ENCODE measurements around the gene NKAPD1. TPM values are rescaled to one million over a fixed set of nuclear protein-coding genes. Genes with fewer than 3 reads are reported as not detected.

NKAPD1 gene
- total and polyA plus RNA-seq, 4 donors, result 24.8 to 48.1 (median 36.8) TPM

DNA sequence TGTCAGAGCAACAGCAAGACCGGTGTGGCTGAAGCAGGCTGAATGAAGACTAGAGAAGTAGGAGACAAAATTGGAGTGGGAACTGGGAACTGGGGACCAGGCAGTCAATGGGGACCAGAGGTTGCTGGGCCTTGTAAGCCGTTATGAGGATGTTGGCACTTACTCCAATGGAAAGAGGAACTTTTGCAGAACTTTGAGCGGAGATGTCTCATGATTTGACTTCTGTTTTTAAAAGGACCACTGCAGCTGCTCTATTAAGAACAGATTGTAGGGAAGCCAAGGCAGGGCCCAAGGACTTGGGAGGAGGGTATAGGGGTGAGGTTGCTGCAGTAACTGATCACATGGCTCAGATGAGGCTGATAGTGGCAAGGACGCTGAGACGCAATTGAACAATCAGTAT is 55.6 kb downstream of the NKAPD1 start:
- H3K27me3 ChIP-seq (ENCODE audit: control insufficient read depth, insufficient read depth, low read length), result no peaks in the 10 kb centered on the region
- no peaks in the 10 kb centered on the region for H3K9me3 ChIP-seq (ENCODE audit: control insufficient read depth, insufficient read depth, low read length)
- DNase-seq (ENCODE audit: low read depth in 4 of 6, low spot score in 6 of 6), result peak in 1 of 6 donors; percentile 4
- no peak overlapping the region for H3K4me3 ChIP-seq (ENCODE audit: low read depth, low read length)
- no peaks in the 10 kb centered on the region for H3K4me1 ChIP-seq (ENCODE audit: control insufficient read depth, insufficient read depth, low read length)
- 94% methylated on average over 5 of the region's 5 CpGs for WGBS (ENCODE audit: insufficient coverage)
- no peak overlapping the region for H3K27ac ChIP-seq (ENCODE audit: low read depth, low read length)
- no peaks in the 10 kb centered on the region for H3K36me3 ChIP-seq (ENCODE audit: control insufficient read depth, insufficient read depth, low read length)

DNA sequence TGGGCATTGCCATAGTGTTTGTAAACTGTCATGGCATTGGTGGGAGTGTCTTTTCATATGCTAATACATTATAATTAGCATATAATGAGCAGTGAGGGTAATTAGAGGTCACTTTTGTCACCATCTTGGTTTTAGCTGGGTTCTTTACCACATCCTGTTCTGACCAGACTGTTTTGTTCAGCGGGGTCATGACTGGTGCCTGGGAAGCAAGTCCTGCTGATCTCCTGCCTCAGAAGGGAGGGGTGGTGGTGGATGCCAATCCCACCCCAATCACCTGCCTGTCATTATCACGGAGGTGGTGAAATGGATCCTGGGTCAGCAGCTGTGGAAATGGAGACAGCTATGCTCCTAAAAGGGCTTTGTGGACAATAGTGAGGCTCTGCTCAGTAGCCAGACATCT is 58.6 kb downstream of the NKAPD1 start:
- Histone ChIP-seq H3K27me3 (ENCODE audit: control insufficient read depth, insufficient read depth, low read length) (no peaks in the 10 kb centered on the region), H3K9me3 (ENCODE audit: control insufficient read depth, insufficient read depth, low read length) (no peaks in the 10 kb centered on the region), H3K27ac (ENCODE audit: low read depth, low read length) (no peak overlapping the region), H3K4me3 (ENCODE audit: low read depth, low read length) (no peak overlapping the region), H3K36me3 (ENCODE audit: control insufficient read depth, insufficient read depth, low read length) (no peaks in the 10 kb centered on the region), H3K4me1 (ENCODE audit: control insufficient read depth, insufficient read depth, low read length) (no peaks in the 10 kb centered on the region)
- no peak for DNase-seq (ENCODE audit: low read depth in 4 of 6, low spot score in 6 of 6)
- 100% methylated on average over 1 of the region's 2 CpGs for WGBS (ENCODE audit: insufficient coverage)

DNA sequence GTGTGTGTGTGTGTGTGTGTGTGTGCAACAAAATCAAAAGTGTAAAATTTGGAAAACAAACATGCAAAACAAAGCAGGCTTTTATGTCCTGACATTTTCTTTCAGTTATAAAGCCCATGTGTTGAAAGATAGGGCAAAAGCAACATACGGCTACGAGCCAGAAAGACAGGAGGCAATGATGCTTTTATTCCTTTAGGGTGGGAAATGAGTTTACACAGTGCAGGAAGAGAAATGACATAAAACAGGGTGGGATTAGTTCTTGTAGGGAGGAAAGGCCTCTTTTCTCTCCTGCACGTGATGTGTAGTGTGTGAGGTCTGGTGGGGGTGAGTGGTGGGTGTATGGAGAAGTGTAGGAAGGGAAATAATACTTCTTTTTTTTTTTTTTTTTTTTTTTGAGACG is 60.4 kb downstream of the NKAPD1 start:
- DNase-seq (ENCODE audit: low read depth in 4 of 6, low spot score in 6 of 6), result peak in 1 of 6 donors; percentile 5
- Histone ChIP-seq H3K36me3 (ENCODE audit: control insufficient read depth, insufficient read depth, low read length) (no peaks in the 10 kb centered on the region), H3K9me3 (ENCODE audit: control insufficient read depth, insufficient read depth, low read length) (no peaks in the 10 kb centered on the region), H3K4me1 (ENCODE audit: control insufficient read depth, insufficient read depth, low read length) (no peaks in the 10 kb centered on the region), H3K4me3 (ENCODE audit: low read depth, low read length) (no peak overlapping the region), H3K27ac (ENCODE audit: low read depth, low read length) (no peak overlapping the region), H3K27me3 (ENCODE audit: control insufficient read depth, insufficient read depth, low read length) (no peaks in the 10 kb centered on the region)
- WGBS (ENCODE audit: insufficient coverage), result 74% methylated on average over 2 of the region's 4 CpGs

Small RNA genes within 50 kb of the gene (small RNA-seq; reads per million reads assigned to genes)
- gene AP000907.3 (ENCODE audit: low replicate concordance), result not detected
- gene RNU6-893P (ENCODE audit: low replicate concordance), result not detected

Other genes with a start within 250 kb of the NKAPD1 start
- gene ALG9, start 202.7 kb upstream of the NKAPD1 start, total RNA-seq, result 10 to 100 TPM; 55.9 to 61.1 TPM
- gene ALG9, start 202.7 kb upstream of the NKAPD1 start, polyA plus RNA-seq (ENCODE audit: insufficient read length in 2 of 2), result 10 to 100 TPM; 36.3 to 37.2 TPM
- 1 to 10 TPM; 4.6 to 7.1 TPM for gene FDXACB1, start 195.1 kb upstream of the NKAPD1 start, total RNA-seq
- 1 to 10 TPM; 4.4 to 4.9 TPM for gene FDXACB1, start 195.1 kb upstream of the NKAPD1 start, polyA plus RNA-seq (ENCODE audit: insufficient read length in 2 of 2)
- gene CFAP68, start 194.8 kb upstream of the NKAPD1 start, total RNA-seq, result 10 to 100 TPM; 12.9 to 32.6 TPM
- gene CFAP68, start 194.8 kb upstream of the NKAPD1 start, polyA plus RNA-seq (ENCODE audit: insufficient read length in 2 of 2), result 10 to 100 TPM; 25.1 to 29.7 TPM
- gene CRYAB, start 162.5 kb upstream of the NKAPD1 start, total RNA-seq, result 10 to 100 TPM; 85.2 to 90.4 TPM
- 100 to 1,000 TPM; 122 to 126 TPM for gene CRYAB, start 162.5 kb upstream of the NKAPD1 start, polyA plus RNA-seq (ENCODE audit: insufficient read length in 2 of 2)
- gene HSPB2, start 161.6 kb upstream of the NKAPD1 start, total RNA-seq, result 1 to 10 TPM in 1 of 2 donors, under 1 TPM in 1; 0.50 to 3.0 TPM
- gene HSPB2, start 161.6 kb upstream of the NKAPD1 start, polyA plus RNA-seq (ENCODE audit: insufficient read length in 2 of 2), result 1 to 10 TPM; 4.3 to 5.7 TPM
- gene C11orf52, start 155.4 kb upstream of the NKAPD1 start, total RNA-seq, result under 1 TPM in 1 of 2 donors, not detected in 1; 0.88 TPM
- gene C11orf52, start 155.4 kb upstream of the NKAPD1 start, polyA plus RNA-seq (ENCODE audit: insufficient read length in 2 of 2), result under 1 TPM; 0.46 to 0.81 TPM
- gene DIXDC1, start 137.0 kb upstream of the NKAPD1 start, total RNA-seq, result 10 to 100 TPM; 48.5 to 66.4 TPM
- 10 to 100 TPM; 31.5 to 34.1 TPM for gene DIXDC1, start 137.0 kb upstream of the NKAPD1 start, polyA plus RNA-seq (ENCODE audit: insufficient read length in 2 of 2)
- gene DLAT, start 48.9 kb upstream of the NKAPD1 start, total RNA-seq, result 10 to 100 TPM; 36.5 to 58.3 TPM
- 10 to 100 TPM; 39.1 to 53.1 TPM for gene DLAT, start 48.9 kb upstream of the NKAPD1 start, polyA plus RNA-seq (ENCODE audit: insufficient read length in 2 of 2)
- gene PIH1D2, start 282 bp upstream of the NKAPD1 start, total RNA-seq, result 10 to 100 TPM in 1 of 2 donors, 1 to 10 TPM in 1; 5.4 to 12.9 TPM
- gene PIH1D2, start 282 bp upstream of the NKAPD1 start, polyA plus RNA-seq (ENCODE audit: insufficient read length in 2 of 2), result 1 to 10 TPM; 5.3 to 9.3 TPM
- 100 to 1,000 TPM in 1 of 2 donors, 10 to 100 TPM in 1; 73.3 to 122 TPM for gene TIMM8B, start 12.5 kb downstream of the NKAPD1 start, total RNA-seq
- 10 to 100 TPM; 74.7 to 80.2 TPM for gene TIMM8B, start 12.5 kb downstream of the NKAPD1 start, polyA plus RNA-seq (ENCODE audit: insufficient read length in 2 of 2)
- 100 to 1,000 TPM in 1 of 2 donors, 10 to 100 TPM in 1; 93.9 to 125 TPM for gene SDHD, start 12.6 kb downstream of the NKAPD1 start, total RNA-seq
- gene SDHD, start 12.6 kb downstream of the NKAPD1 start, polyA plus RNA-seq (ENCODE audit: insufficient read length in 2 of 2), result 10 to 100 TPM; 72.5 to 75.6 TPM
- gene IL18, start 89.8 kb downstream of the NKAPD1 start, total RNA-seq, result 10 to 100 TPM in 1 of 2 donors, 1 to 10 TPM in 1; 7.8 to 18.2 TPM
- 1 to 10 TPM; 3.3 to 5.8 TPM for gene IL18, start 89.8 kb downstream of the NKAPD1 start, polyA plus RNA-seq (ENCODE audit: insufficient read length in 2 of 2)
- under 1 TPM; 0.17 to 0.99 TPM for gene TEX12, start 93.1 kb downstream of the NKAPD1 start, total RNA-seq
- under 1 TPM in 1 of 2 donors, not detected in 1; 0.14 TPM for gene TEX12, start 93.1 kb downstream of the NKAPD1 start, polyA plus RNA-seq (ENCODE audit: insufficient read length in 2 of 2)
- gene BCO2, start 101.2 kb downstream of the NKAPD1 start, total RNA-seq, result 10 to 100 TPM; 15.9 to 16.2 TPM
- 10 to 100 TPM in 1 of 2 donors, 1 to 10 TPM in 1; 8.2 to 12.3 TPM for gene BCO2, start 101.2 kb downstream of the NKAPD1 start, polyA plus RNA-seq (ENCODE audit: insufficient read length in 2 of 2)
- gene PTS, start 152.1 kb downstream of the NKAPD1 start, total RNA-seq, result 10 to 100 TPM; 49.0 to 50.2 TPM
- 10 to 100 TPM; 96.2 to 97.1 TPM for gene PTS, start 152.1 kb downstream of the NKAPD1 start, polyA plus RNA-seq (ENCODE audit: insufficient read length in 2 of 2)
- gene PLET1, start 186.6 kb downstream of the NKAPD1 start, total RNA-seq, result not detected
- under 1 TPM in 1 of 2 donors, not detected in 1; 0.15 TPM for gene PLET1, start 186.6 kb downstream of the NKAPD1 start, polyA plus RNA-seq (ENCODE audit: insufficient read length in 2 of 2)